Esophagus (tissue), 2 donors: ENCODE results near the gene HSPBP1. TPM values are rescaled to one million over a fixed set of nuclear protein-coding genes. Genes with fewer than 3 reads are reported as not detected.

Source experiments
- H3K27ac ChIP-seq, 2 donors: one replicate each; pipeline ENCODE4 v1.5.1; 2013; ENCODE audit warnings: low read depth in 2 of 2, mild to moderate bottlenecking in 2 of 2, inconsistent platforms in 1 of 2, low read length in 1 of 2, moderate library complexity in 1 of 2
- H3K27me3 ChIP-seq, 2 donors: one replicate each; pipeline ENCODE4 v1.6.1; 2013; ENCODE audit warnings: low read length in 2 of 2, control low read depth in 1 of 2, mild to moderate bottlenecking in 1 of 2; ENCODE audit not compliant: insufficient read depth in 2 of 2, control insufficient read depth in 1 of 2
- H3K36me3 ChIP-seq, 2 donors: one replicate each; pipeline ENCODE4 v1.6.1; 2013; ENCODE audit warnings: low read length in 1 of 2; ENCODE audit not compliant: control insufficient read depth in 2 of 2, insufficient read depth in 2 of 2
- H3K4me1 ChIP-seq, 2 donors: one replicate each; pipeline ENCODE4 v1.6.1; 2013; ENCODE audit warnings: low read length in 1 of 2; ENCODE audit not compliant: control insufficient read depth in 2 of 2, insufficient read depth in 2 of 2
- H3K4me3 ChIP-seq, 2 donors: one replicate each; pipeline ENCODE4 v1.5.1; 2013; ENCODE audit warnings: low read length in 2 of 2, mild to moderate bottlenecking in 2 of 2, low read depth in 1 of 2, moderate library complexity in 1 of 2
- H3K9me3 ChIP-seq, 2 donors: one replicate each; pipeline ENCODE4 v1.6.1; 2013; ENCODE audit warnings: mild to moderate bottlenecking in 2 of 2, low read depth in 1 of 2, low read length in 1 of 2, moderate library complexity in 1 of 2; ENCODE audit not compliant: control insufficient read depth in 2 of 2, insufficient read depth in 1 of 2
- WGBS, 2 donors: extraction: QIAGEN DNeasy Blood & Tissue Kit; methylation state at CpG; one replicate each; pipeline ENCODE4 v1.1.7; 2013; 5-methylcytosine and 5-hydroxymethylcytosine counted together
- polyA plus RNA-seq, 2 donors: library from polyadenylated mRNA; stranded (reverse); fragments of 200-250 nt; gene quantifications; one replicate each; pipeline ENCODE4 v1.2.3, GENCODE V29; 2013
- donor health status: healthy with polysubstance abuse.
- donor health status: Bipolar disorder and iron deficiency.

The HSPBP1 gene
- polyA plus RNA-seq, 2 donors: 30.9 to 44.9 TPM

DNA sequence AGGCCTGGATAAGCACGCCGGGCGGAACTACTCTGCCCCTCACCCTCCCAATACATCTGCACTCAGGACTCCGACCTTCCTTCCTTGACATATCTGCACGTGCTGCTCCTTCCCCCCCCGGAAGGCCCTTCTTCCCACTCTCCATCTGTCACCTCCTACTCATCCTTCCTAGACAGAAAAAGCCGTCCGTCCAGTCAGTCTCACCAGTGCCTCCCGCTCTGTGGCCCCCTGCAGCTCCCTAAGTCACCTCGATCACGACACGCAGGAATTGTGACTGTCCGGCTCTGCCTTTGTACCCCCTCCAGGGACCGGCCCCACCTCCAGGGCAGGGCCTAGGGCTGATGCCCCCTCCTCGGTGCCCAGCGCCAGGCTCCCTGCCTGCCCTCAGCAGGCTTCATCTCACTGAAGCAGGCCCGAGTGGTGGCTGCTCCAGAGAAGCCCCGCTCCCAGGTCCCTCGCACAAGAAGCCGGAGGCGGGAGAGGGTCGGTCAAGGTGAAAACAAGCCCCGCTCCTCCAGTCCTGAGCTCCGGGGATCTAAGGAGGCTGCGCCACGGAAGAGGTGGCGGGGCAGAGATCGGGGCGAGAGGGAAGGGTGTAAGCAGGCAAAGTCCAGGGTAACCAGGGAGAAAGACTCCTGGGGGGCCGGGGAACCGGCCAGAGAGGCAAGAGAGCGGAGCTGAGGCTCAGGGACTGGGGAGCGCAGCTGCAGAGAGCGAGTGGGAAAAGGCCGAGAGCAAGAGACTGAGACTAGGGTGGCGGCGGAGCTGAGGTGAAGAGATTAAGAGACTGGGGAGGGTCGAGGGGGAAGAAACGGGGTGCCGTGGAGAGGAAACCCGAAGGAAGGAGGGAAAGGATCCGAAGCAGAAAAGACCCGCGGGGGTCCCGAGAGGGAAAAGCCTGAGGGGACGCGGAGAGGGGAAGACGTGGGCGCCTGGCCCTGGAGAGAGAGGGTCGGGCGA is 22.2 kb downstream of the HSPBP1 start:
- H3K4me3 ChIP-seq: peak overlapping the region; percentile 90 to 97
- H3K36me3 ChIP-seq: peaks cover 0 to 11% of the 10 kb centered on the region in 2 donors
- no peaks in the 10 kb centered on the region for H3K27me3 ChIP-seq
- no peaks in the 10 kb centered on the region for H3K9me3 ChIP-seq
- 2 to 3% methylated on average over 47 to 51 of the region's 51 CpGs for WGBS, 2 donors
- H3K4me1 ChIP-seq: peaks cover 19 to 21% of the 10 kb centered on the region in 2 donors
- peak overlapping the region; percentile 95 to 97 for H3K27ac ChIP-seq

DNA sequence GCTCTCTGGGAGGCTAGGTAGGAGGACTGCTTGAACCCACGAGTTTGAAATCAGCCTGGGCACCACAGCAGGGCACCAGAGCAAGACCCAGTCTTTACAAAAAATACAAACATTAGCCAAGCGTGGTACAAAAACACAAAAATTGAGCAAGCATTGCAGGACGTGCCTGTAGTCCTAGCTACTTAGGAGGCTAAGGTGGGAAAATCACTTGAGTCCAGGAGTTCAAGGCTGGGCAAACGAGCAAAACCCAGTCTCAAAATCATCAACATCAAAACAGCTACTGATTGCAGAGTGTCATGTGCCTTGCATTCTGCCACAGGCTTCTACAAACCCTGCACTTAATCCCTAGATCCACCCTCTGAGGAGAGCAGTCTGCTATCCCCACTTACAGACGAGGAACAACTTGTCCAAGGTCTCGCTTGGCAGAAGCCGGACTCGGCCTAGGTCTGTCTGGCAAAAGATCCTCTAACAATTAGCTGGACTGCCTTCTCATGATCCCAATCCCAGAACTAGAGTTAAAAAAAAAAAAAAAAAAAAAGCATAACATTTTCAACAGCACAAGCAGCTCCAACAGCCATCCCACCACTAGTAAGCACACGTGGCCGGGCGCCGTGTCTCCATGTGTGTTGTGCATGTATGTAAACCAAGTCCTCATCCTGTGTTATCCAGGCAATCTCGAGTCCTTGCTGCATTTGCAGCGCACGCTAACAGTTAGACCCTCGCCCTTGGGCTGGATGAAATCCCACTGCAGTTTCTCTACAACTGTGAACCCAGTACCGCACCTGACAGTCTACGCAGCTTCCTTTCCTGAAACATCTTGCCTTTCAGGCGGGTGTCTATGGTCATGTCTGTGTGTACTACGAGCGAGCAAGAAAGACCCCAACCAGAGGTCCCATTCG is 23.1 kb downstream of the HSPBP1 start:
- Histone ChIP-seq H3K27ac (peak overlapping the region in 1 of 2 donors; percentile 97), H3K4me1 (peaks cover 20 to 21% of the 10 kb centered on the region in 2 donors), H3K4me3 (peak overlapping the region; percentile 90 to 97), H3K27me3 (no peaks in the 10 kb centered on the region), H3K9me3 (no peaks in the 10 kb centered on the region), H3K36me3 (peaks cover 0 to 5% of the 10 kb centered on the region in 2 donors)
- WGBS, 2 donors: 33 to 35% methylated on average over 22 of the region's 22 CpGs

DNA sequence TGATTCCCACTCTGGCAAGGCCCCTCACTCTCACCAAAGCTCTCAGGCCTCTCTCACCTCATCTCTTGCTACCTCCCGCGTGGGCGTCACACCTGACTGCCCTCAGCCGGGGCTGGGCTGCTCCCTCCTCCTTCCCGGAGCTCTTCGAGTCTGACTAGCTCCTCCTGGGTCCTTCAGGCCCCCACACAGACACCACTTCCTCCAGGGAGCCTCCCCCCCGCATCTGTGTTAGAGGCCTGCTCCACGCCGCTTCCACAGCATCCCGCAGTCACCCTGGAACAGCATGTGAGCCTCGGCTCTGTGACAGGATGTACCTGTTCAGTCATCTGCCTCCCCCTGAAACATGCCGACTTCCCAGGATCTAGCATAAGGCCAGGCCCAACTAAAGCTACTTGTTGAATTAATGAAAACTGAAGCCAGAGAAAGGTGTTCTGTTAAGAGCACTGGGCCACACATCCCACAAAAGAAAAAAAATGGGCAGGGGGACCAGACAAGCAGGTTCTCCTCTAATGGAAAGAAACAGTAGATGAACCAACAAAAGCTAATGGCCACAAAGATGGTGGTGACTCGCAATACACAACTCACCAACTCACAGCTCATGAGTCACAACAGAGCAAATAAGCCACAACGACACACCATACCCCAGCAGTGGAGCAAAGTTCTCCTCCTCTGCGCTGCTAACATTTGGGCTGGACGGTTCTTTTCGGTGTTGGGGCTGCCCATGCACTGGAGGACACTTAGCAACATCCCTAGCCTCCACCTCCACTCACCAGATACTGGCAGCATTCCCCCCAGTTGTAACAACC is 24.1 kb downstream of the HSPBP1 start:
- peaks cover 21 to 29% of the 10 kb centered on the region in 2 donors for H3K4me1 ChIP-seq
- WGBS, 2 donors: 44 to 48% methylated on average over 17 of the region's 17 CpGs
- H3K27ac ChIP-seq: peak overlapping the region; percentile 17 to 66
- H3K4me3 ChIP-seq: peak overlapping the region; percentile 11 to 27
- H3K27me3 ChIP-seq: no peaks in the 10 kb centered on the region
- H3K36me3 ChIP-seq: peaks cover 0 to 8% of the 10 kb centered on the region in 2 donors
- H3K9me3 ChIP-seq: no peaks in the 10 kb centered on the region

DNA sequence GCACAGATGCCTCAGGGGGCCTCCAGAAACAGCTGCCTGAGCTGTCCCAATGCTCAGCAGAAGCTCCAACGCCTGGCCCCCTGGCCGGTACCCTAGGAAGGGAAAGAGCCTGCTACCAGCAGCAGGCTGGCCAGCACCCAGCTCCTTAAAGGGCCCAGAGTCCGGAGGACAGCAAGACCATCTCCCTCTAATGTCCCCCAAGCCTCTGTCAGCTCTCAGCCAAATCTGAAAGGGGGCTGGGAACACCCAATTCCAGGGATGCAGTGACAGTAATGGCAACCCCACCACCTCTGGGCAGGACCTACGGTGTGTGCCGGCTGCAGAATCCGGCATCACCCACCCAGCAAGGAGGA is 25.3 kb downstream of the HSPBP1 start:
- no peaks in the 10 kb centered on the region for H3K9me3 ChIP-seq
- peak overlapping the region; percentile 57 to 62 for H3K27ac ChIP-seq
- H3K27me3 ChIP-seq: no peaks in the 10 kb centered on the region
- peaks cover 24 to 35% of the 10 kb centered on the region in 2 donors for H3K4me1 ChIP-seq
- H3K36me3 ChIP-seq: peaks cover 0 to 12% of the 10 kb centered on the region in 2 donors
- H3K4me3 ChIP-seq: peak overlapping the region; percentile 18 to 27
- WGBS, 2 donors: 50 to 60% methylated on average over 6 of the region's 6 CpGs

DNA sequence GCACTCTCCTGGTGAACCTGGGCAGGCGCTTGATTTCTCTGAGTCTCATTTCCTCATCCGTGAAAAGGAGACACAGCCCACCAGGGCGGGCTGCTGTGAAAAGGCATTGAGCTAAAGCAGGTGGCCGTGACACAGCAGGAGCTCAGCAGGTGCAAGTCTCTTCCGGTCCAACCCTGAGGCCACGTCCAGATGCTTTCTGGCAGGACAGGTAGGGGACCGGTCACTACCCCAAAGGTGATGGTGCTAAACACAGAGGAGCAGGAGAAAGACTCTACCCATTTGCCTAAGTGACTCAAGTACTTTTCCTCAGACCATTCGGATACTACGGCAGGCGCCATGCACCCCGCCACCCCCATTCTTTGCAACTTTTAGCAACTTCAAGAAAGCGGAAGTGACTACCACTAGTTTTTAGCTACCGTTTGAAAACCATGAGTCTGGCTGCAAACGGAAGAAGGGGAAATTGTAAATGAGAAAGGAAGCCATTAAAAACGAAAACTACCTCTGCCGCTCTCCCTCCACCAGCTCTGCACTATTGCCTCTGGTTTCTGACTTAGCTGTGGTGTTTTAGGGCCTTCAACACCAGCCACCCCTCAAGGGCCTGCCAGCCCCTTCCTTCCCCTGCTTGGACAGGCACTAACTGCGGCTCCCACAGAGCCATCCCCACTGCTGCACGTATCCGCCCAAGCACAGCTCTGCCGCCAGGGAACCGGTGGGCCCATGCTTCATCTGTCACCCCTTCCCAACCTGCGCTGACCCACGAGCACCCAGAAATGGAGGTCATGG is 25.9 kb downstream of the HSPBP1 start:
- no peaks in the 10 kb centered on the region for H3K27me3 ChIP-seq
- H3K4me1 ChIP-seq: peaks cover 24 to 37% of the 10 kb centered on the region in 2 donors
- peak overlapping the region; percentile 57 to 62 for H3K27ac ChIP-seq
- H3K9me3 ChIP-seq: no peaks in the 10 kb centered on the region
- H3K36me3 ChIP-seq: peaks cover 0 to 12% of the 10 kb centered on the region in 2 donors
- peak overlapping the region; percentile 18 to 27 for H3K4me3 ChIP-seq
- WGBS, 2 donors: 63 to 65% methylated on average over 23 of the region's 23 CpGs

DNA sequence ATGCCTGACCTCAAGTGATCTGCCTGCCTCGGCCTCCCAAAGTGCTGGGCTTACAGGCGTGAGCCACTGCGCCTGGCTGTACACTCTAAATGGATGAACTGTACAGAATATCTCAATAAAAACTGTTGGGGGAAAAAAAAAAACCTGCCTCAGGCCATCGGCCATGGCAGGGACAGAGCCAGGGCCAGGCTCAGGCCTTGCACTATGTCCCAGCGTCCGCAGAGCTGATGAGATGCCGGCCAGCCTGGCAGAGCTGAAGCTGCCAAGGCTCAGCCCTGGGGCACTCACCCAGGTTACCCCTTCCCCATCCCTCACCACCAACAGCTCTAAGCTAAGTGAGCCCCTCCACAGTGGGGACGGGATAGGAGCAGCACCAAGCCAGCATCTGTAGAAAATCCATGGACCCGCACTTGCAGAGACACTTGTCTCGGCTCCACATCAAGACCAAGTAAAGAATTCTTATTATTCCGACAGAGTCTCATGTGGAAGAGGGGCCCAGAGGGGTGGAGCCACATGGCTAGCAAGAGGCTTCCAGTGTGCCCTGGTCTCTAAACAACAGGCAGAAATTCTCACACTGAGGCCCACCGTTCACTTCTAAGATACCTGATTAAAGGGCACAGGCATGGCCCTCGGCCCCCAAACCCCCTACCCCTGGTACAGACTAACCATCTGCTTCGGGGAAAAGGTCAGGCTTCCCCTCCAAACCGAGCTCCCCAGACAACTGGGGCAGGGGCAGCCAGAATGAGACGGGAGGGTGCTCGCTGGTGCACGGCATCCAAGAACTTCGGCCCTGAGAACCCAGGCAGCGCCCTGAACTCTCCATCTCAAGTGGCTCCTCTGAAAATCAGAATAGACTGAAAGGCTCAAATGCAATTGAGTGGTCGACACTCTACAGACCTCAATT is 26.9 kb downstream of the HSPBP1 start:
- peaks cover 24 to 47% of the 10 kb centered on the region in 2 donors for H3K4me1 ChIP-seq

DNA sequence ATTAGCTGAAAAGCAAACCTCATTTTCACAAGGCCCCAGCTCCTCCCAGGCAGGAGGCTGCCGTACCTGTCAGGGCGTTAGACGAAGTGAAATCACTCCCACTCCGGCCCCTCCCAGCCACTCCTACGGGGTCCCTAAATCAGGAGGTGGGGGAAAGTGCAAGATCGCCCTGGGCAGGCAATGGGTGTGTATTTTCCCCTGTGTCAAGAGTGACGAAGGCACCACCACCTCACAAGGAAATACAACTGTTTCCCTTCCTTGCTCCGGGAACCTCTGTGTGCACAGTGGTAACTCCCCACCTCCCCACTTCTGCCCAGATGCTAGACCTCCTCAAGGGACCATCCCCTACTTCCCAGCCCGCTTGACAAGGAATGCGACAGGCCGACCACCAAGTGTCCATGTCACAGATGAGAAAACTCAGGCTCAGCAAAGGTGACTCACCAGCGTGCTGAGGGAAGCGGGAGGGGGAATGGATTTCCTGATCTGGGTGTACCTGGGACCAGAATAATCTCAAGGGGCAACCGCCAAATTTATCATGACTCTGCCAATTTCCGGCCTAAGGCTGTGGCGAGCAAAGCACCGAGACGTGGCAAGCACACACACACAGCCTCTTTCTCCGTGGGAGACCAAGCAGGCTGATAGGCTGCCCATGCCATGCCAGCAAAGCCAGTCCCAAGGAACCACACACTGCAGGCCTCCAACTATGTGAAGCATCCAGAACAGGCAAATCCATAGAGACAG is 28.4 kb downstream of the HSPBP1 start:
- Histone ChIP-seq H3K36me3 (peaks cover 0 to 25% of the 10 kb centered on the region in 2 donors), H3K27me3 (no peaks in the 10 kb centered on the region), H3K9me3 (no peaks in the 10 kb centered on the region), H3K4me3 (no peak overlapping the region), H3K4me1 (peaks cover 20 to 49% of the 10 kb centered on the region in 2 donors), H3K27ac (peak overlapping the region; percentile 50 to 87)
- 44 to 45% methylated on average over 19 of the region's 19 CpGs for WGBS, 2 donors

More for the DNA sequence above, 26.9 kb downstream of the HSPBP1 start:
- H3K9me3 ChIP-seq: no peaks in the 10 kb centered on the region
- H3K4me3 ChIP-seq: no peak overlapping the region
- H3K27me3 ChIP-seq: no peaks in the 10 kb centered on the region
- peak overlapping the region in 1 of 2 donors; percentile 35 for H3K27ac ChIP-seq
- 81 to 82% methylated on average over 21 of the region's 21 CpGs for WGBS, 2 donors
- peaks cover 0 to 17% of the 10 kb centered on the region in 2 donors for H3K36me3 ChIP-seq
